Esophagus squamous epithelium (tissue), 5 donors: ENCODE measurements around the gene FAM107A. TPM values are rescaled to one million over a fixed set of nuclear protein-coding genes. Genes with fewer than 3 reads are reported as not detected.

ENCODE experiments used
- DNase-seq: peaks from one replicate; lab custom pipeline; 2025; lab: John Stamatoyannopoulos, UW
- H3K27ac ChIP-seq, 4 donors: fragments of 200-600 bp; sonication (generic); one replicate each; pipeline ENCODE4 v1.5.1; 2016 to 2019; ENCODE audit warnings: mild to moderate bottlenecking in 1 of 4
- H3K27me3 ChIP-seq, 4 donors: fragments of 200-600 bp; sonication (generic); 1 replicate in 3 of 4; 2 replicates in 1 of 4; pipeline versions ENCODE4 v1.5.1 to v1.6.0; 2017 to 2021; ENCODE audit warnings: antibody characterized with exemption in 1 of 4
- H3K36me3 ChIP-seq, 3 donors: fragments of 200-600 bp; sonication (generic); one replicate each; pipeline ENCODE4 v1.5.1; 2016 to 2019
- H3K4me1 ChIP-seq, 3 donors: fragments of 200-600 bp; sonication (generic); one replicate each; pipeline ENCODE4 v1.5.1; 2017 to 2019
- H3K4me3 ChIP-seq, 4 donors: fragments of 200-600 bp; sonication (generic); 1 replicate in 3 of 4; 2 replicates in 1 of 4; pipeline ENCODE4 v1.5.1; 2016 to 2019; ENCODE audit warnings: mild to moderate bottlenecking in 2 of 4, moderate library complexity in 1 of 4
- H3K9me3 ChIP-seq, 3 donors: fragments of 200-600 bp; sonication (generic); one replicate each; pipeline ENCODE4 v1.5.1; 2016 to 2019
- CTCF ChIP-seq, 6 experiments: fragments of 450-650 bp in 4 of 6; fragments of 200-600 bp in 2 of 6; sonication (generic) in 2 of 6; IDR thresholded peaks; one replicate each; pipeline ENCODE4 v1.5.1; 2016 to 2019; ENCODE audit warnings: antibody characterized with exemption in 6 of 6, mild to moderate bottlenecking in 4 of 6, moderate library complexity in 4 of 6
- POLR2A ChIP-seq, 4 donors: fragments of 450-650 bp; IDR thresholded peaks; one replicate each; pipeline ENCODE4 v1.6.1; 2017; ENCODE audit warnings: antibody characterized with exemption in 4 of 4, mild to moderate bottlenecking in 4 of 4, moderate library complexity in 3 of 4
- WGBS, 2 donors: methylation state at CpG; one replicate each; pipeline ENCODE4 v1.1.5; 2018; 5-methylcytosine and 5-hydroxymethylcytosine counted together
- intact Hi-C: fragments of 100-400 bp; cut with DNase I; formaldehyde crosslinking; loops from one replicate; pipeline ENCODE4 v1.15.0; 2022
- total RNA-seq, 4 donors: library from RNA; depleted of rRNA; stranded (reverse); fragments of >200 nt; gene quantifications; one replicate each; pipeline ENCODE4 v1.1.0, GENCODE V29; 2016
- donor health status: DM: yes; HTN: yes; CAD: no.

FAM107A gene
- total RNA-seq, 4 donors from 2014 or later: 3.9 to 78.6 (median 10.8) TPM

- Histone ChIP-seq H3K4me1 (peaks cover 12 to 65% (median 33%) of the 10 kb centered on the region in 3 donors), H3K36me3 (no peaks in the 10 kb centered on the region), H3K27me3 (peaks cover 0 to 12% (median 0%) of the 10 kb centered on the region in 4 donors), H3K4me3 (no peak overlapping the region), H3K27ac (peak overlapping the region in 3 of 4 donors; percentile 9 to 32 (median 21)), H3K9me3 (no peaks in the 10 kb centered on the region)
- TF ChIP-seq CTCF (IDR thresholded peaks at IDR 0.05) (no peak), POLR2A (IDR thresholded peaks at IDR 0.05) (no peak)
- intact Hi-C loops: no loop called here
- no peak for DNase-seq
- 66 to 78% methylated on average over 3 to 4 of the region's 4 CpGs for WGBS, 2 donors
Measured at GRCh38 chr3:58580826-58581327, 3.7 kb upstream of the FAM107A start.

- Histone ChIP-seq H3K4me1 (peaks cover 9 to 66% (median 30%) of the 10 kb centered on the region in 3 donors), H3K9me3 (no peaks in the 10 kb centered on the region), H3K36me3 (no peaks in the 10 kb centered on the region), H3K27ac (no peak overlapping the region), H3K4me3 (no peak overlapping the region), H3K27me3 (peaks cover 0 to 5% (median 0%) of the 10 kb centered on the region in 4 donors)
- intact Hi-C loops: no loop called here
- WGBS, 2 donors: 92 to 96% methylated on average over 4 to 5 of the region's 5 CpGs
- DNase-seq: no peak
- no peak for TF ChIP-seq POLR2A (IDR thresholded peaks at IDR 0.05)
- TF ChIP-seq CTCF (IDR thresholded peaks at IDR 0.05): no peak
Measured at GRCh38 chr3:58578873-58579272, 1.7 kb upstream of the FAM107A start.

- peaks cover 0 to 5% (median 0%) of the 10 kb centered on the region in 4 donors for H3K27me3 ChIP-seq
- peak overlapping the region; percentile 24 to 62 (median 47) for H3K4me3 ChIP-seq
- intact Hi-C loops: no loop called here
- peaks cover 9 to 76% (median 30%) of the 10 kb centered on the region in 3 donors for H3K4me1 ChIP-seq
- H3K27ac ChIP-seq: peak overlapping the region; percentile 73 to 92 (median 82)
- no peak for DNase-seq
- no peaks in the 10 kb centered on the region for H3K9me3 ChIP-seq
- H3K36me3 ChIP-seq: no peaks in the 10 kb centered on the region
- WGBS, 2 donors: 36 to 37% methylated on average over 5 to 6 of the region's 6 CpGs
- TF ChIP-seq POLR2A (IDR thresholded peaks at IDR 0.05): no peak
- TF ChIP-seq CTCF (IDR thresholded peaks at IDR 0.05): no peak
Measured at GRCh38 chr3:58576716-58577115, 475 bp downstream of the FAM107A start.

- Histone ChIP-seq H3K36me3 (no peaks in the 10 kb centered on the region), H3K4me3 (peak overlapping the region; percentile 24 to 62 (median 47)), H3K27ac (peak overlapping the region; percentile 73 to 92 (median 82)), H3K4me1 (peaks cover 9 to 70% (median 30%) of the 10 kb centered on the region in 3 donors), H3K27me3 (peaks cover 0 to 5% (median 0%) of the 10 kb centered on the region in 4 donors), H3K9me3 (no peaks in the 10 kb centered on the region)
- 32% methylated on average over 3 to 8 of the region's 8 CpGs for WGBS, 2 donors
- no peak for DNase-seq
- intact Hi-C loops: no loop called here
- TF ChIP-seq CTCF (IDR thresholded peaks at IDR 0.05) (no peak), POLR2A (IDR thresholded peaks at IDR 0.05) (no peak)
Measured at GRCh38 chr3:58575971-58576652, 1.1 kb downstream of the FAM107A start.

- Histone ChIP-seq H3K36me3 (no peaks in the 10 kb centered on the region), H3K4me3 (peak overlapping the region in 3 of 4 donors; percentile 13 to 62 (median 46)), H3K9me3 (no peaks in the 10 kb centered on the region), H3K27ac (peak overlapping the region in 3 of 4 donors; percentile 79 to 92 (median 86)), H3K4me1 (peaks cover 9 to 64% (median 26%) of the 10 kb centered on the region in 3 donors), H3K27me3 (peaks cover 0 to 5% (median 0%) of the 10 kb centered on the region in 4 donors)
- DNase-seq: no peak
- whole genome bisulfite sequencing, 2 donors: 70 to 93% methylated on average over 2 to 4 of the region's 4 CpGs
- no peak for TF ChIP-seq POLR2A (IDR thresholded peaks at IDR 0.05)
- no peak for TF ChIP-seq CTCF (IDR thresholded peaks at IDR 0.05)
- intact Hi-C loops: no loop called here
Measured at GRCh38 chr3:58574682-58575081, 2.5 kb downstream of the FAM107A start.
